K562 (cell line): ENCODE results near the gene SLC1A4. TPM values are rescaled to one million over a fixed set of nuclear protein-coding genes. Genes with fewer than 3 reads are reported as not detected.

ENCODE experiments used
- ATAC-seq: fragments of 200-7000 bp; cut with Tn5 transposase; 3 replicates; pipeline ENCODE4 v1.9.1; 2020; ENCODE audit warnings: moderate library complexity
- BruUV-seq: library from RNA; stranded (reverse); fragments of 400-500 nt; replicated peaks from 2 replicates; lab custom pipeline; 2021; lab: Mats Ljungman, UMichigan
- CTCF ChIA-PET: fragments of 300-600 bp; formaldehyde crosslinking; extraction: SDS; loops from one replicate; lab custom pipeline; 2021; ENCODE audit warnings: low intra/inter-chr PET ratio; lab: Yijun Ruan, JAX
- POLR2A ChIA-PET: fragments of 300-600, 350-650 bp; sonication (Branson Sonifier 250); formaldehyde crosslinking; extraction: SDS; loops from one replicate; lab custom pipeline; 2021; ENCODE audit warnings: antibody characterized with exemption, inconsistent platforms; lab: Yijun Ruan, JAX
- DNase-seq, 4 experiments: peaks; one replicate each; pipeline versions ENCODE4 v3.0.0 to v3.0.0-alpha.2; 2011 to 2018; ENCODE audit warnings: low spot score in 3 of 4, mixed read lengths in 3 of 4; ENCODE audit errors: extremely low read depth in 1 of 4
- FAIRE-seq: peaks from 2 replicates; lab custom pipeline; 2011; peaks lifted over from hg19 to GRCh38; lab: Jason Lieb, UNC
- H2AFZ ChIP-seq: 2 replicates; pipeline ENCODE4 v1.6.0; 2011; ENCODE audit warnings: low read depth, low read length, control low read depth, inconsistent platforms
- H3K27ac ChIP-seq: fragments of 200-600 bp; 3 replicates; pipeline ENCODE4 v1.8.0; 2011; ENCODE audit warnings: low read depth, mild to moderate bottlenecking, control low read depth, inconsistent platforms, low read length, moderate library complexity, mixed read lengths; ENCODE audit errors: extremely low read depth
- H3K27me3 ChIP-seq, 2 experiments: fragments of 300-600 bp in 1 of 2; 2 replicates in 1 of 2; 3 replicates in 1 of 2; pipeline versions ENCODE4 v1.6.0 to v1.8.0; 2011; ENCODE audit warnings: inconsistent platforms in 2 of 2, low read length in 2 of 2, mild to moderate bottlenecking in 1 of 2, mixed read lengths in 1 of 2, moderate library complexity in 1 of 2; ENCODE audit not compliant: control insufficient read depth in 2 of 2, insufficient read depth in 2 of 2
- H3K36me3 ChIP-seq: fragments of 300-600 bp; 3 replicates; pipeline ENCODE4 v1.8.0; 2011; ENCODE audit warnings: mild to moderate bottlenecking, low read length, inconsistent platforms; ENCODE audit not compliant: control insufficient read depth, insufficient read depth
- H3K4me1 ChIP-seq, 2 experiments: fragments of 200-600 bp in 1 of 2; replicated peaks in 1 of 2; 2 replicates in 1 of 2; 3 replicates in 1 of 2; pipeline versions ENCODE4 v1.5.1 to v1.8.0; 2011; ENCODE audit warnings: inconsistent platforms in 2 of 2, low read length in 2 of 2, mild to moderate bottlenecking in 1 of 2, mixed read lengths in 1 of 2, moderate library complexity in 1 of 2; ENCODE audit not compliant: control insufficient read depth in 2 of 2, insufficient read depth in 2 of 2
- H3K4me2 ChIP-seq: 2 replicates; pipeline ENCODE4 v1.6.1; 2011; ENCODE audit warnings: low read length, control low read depth, inconsistent platforms, mixed read lengths; ENCODE audit not compliant: insufficient read depth
- H3K4me3 ChIP-seq: fragments of 200-600 bp; sonication (generic), shearing (Covaris generic); 2 replicates; pipeline ENCODE4 v1.5.1; 2016; ENCODE audit warnings: control low read depth, inconsistent platforms
- H3K79me2 ChIP-seq: fragments of 200-600 bp; 3 replicates; pipeline ENCODE4 v1.8.0; 2011; ENCODE audit warnings: low read length, inconsistent platforms; ENCODE audit not compliant: control insufficient read depth, insufficient read depth
- H3K9ac ChIP-seq, 2 experiments: 2 replicates each; pipeline versions ENCODE4 v1.6.0 to v1.6.1; 2011; ENCODE audit warnings: low read depth in 2 of 2, low read length in 2 of 2, control low read depth in 1 of 2, inconsistent platforms in 1 of 2, mild to moderate bottlenecking in 1 of 2, mixed read lengths in 1 of 2; ENCODE audit not compliant: insufficient read depth in 1 of 2
- H3K9me1 ChIP-seq: one replicate; pipeline ENCODE4 v1.6.0; 2011; ENCODE audit warnings: inconsistent platforms, mild to moderate bottlenecking, low read length, moderate library complexity; ENCODE audit not compliant: control insufficient read depth, insufficient read depth
- H3K9me3 ChIP-seq: replicated peaks from 2 replicates; pipeline ENCODE4 v1.5.1; 2011; ENCODE audit warnings: low read depth, low read length, inconsistent platforms; ENCODE audit not compliant: control insufficient read depth, insufficient read depth
- H4K20me1 ChIP-seq: replicated peaks from 2 replicates; pipeline ENCODE4 v1.6.1; 2011; ENCODE audit warnings: low read length, inconsistent platforms, mixed read lengths; ENCODE audit not compliant: control insufficient read depth, insufficient read depth
- ARID1B ChIP-seq: fragments of 450-650 bp; IDR thresholded peaks from 2 replicates; pipeline ENCODE4 v1.6.1; 2016; ENCODE audit warnings: antibody characterized with exemption, mild to moderate bottlenecking, inconsistent platforms
- BCOR ChIP-seq: fragments of 450-650 bp; IDR thresholded peaks from 2 replicates; pipeline ENCODE4 v1.6.1; 2016
- CEBPG ChIP-seq, 3 experiments: fragments of 200-800 bp in 1 of 3; sonication (Bioruptor generic) in 1 of 3; sonication (generic) in 1 of 3; formaldehyde crosslinking in 1 of 3; IDR thresholded peaks in 2 of 3; conservative IDR thresholded peaks in 1 of 3; 2 replicates each; pipeline versions ENCODE4 v1.6.1 to v1.8.0; 2016 to 2022; ENCODE audit warnings: missing compliant biosample characterization in 2 of 3, missing genetic modification characterization in 2 of 3, mild to moderate bottlenecking in 1 of 3, missing genetic modification reagents in 1 of 3
- HDAC6 ChIP-seq: IDR thresholded peaks from 2 replicates; pipeline ENCODE4 v1.6.1; 2012; ENCODE audit warnings: low read depth, mild to moderate bottlenecking, control low read depth, inconsistent platforms, low read length, moderate library complexity
- LARP7 ChIP-seq: fragments of 450-650 bp; IDR thresholded peaks from 2 replicates; pipeline ENCODE4 v1.6.1; 2016
- MTA3 ChIP-seq: fragments of 450-650 bp; formaldehyde crosslinking; IDR thresholded peaks from 2 replicates; pipeline ENCODE4 v1.6.1; 2017; ENCODE audit warnings: mild to moderate bottlenecking, borderline replicate concordance
- NONO ChIP-seq, 2 experiments: fragments of 200-400 bp in 1 of 2; fragments of 450-650 bp in 1 of 2; formaldehyde crosslinking in 1 of 2; IDR thresholded peaks; 2 replicates each; pipeline ENCODE4 v1.6.1; 2017; ENCODE audit warnings: low read depth in 2 of 2, mild to moderate bottlenecking in 2 of 2, moderate library complexity in 2 of 2, low read length in 1 of 2
- POLR2G ChIP-seq: fragments of 200-400 bp; formaldehyde crosslinking; IDR thresholded peaks from 2 replicates; pipeline ENCODE4 v1.6.1; 2017; ENCODE audit warnings: low read depth, mild to moderate bottlenecking, antibody characterized with exemption, low read length, moderate library complexity
- RAD21 ChIP-seq, 2 experiments: fragments of 250-450 bp in 1 of 2; fragments of 450-650 bp in 1 of 2; sonication (Bioruptor Pico) in 1 of 2; formaldehyde crosslinking in 1 of 2; IDR thresholded peaks in 1 of 2; conservative IDR thresholded peaks in 1 of 2; 2 replicates each; pipeline versions ENCODE4 v1.4.0 to v1.8.0; 2020 to 2022; ENCODE audit warnings: mild to moderate bottlenecking in 2 of 2, moderate library complexity in 1 of 2
- RBM34 ChIP-seq: fragments of 200-400 bp; formaldehyde crosslinking; IDR thresholded peaks from 2 replicates; pipeline ENCODE4 v1.6.1; 2018; ENCODE audit warnings: low read length, borderline replicate concordance; ENCODE audit not compliant: insufficient read depth
- SMC3 ChIP-seq: conservative IDR thresholded peaks from 2 replicates; pipeline ENCODE4 v1.6.1; 2011; ENCODE audit warnings: low read depth, low read length, improper control_type of control experiment; ENCODE audit not compliant: insufficient read depth
- ZNF311 ChIP-seq: fragments of 250-450 bp; sonication (Bioruptor Pico); IDR thresholded peaks from 2 replicates; pipeline ENCODE4 v1.4.0; 2020; ENCODE audit warnings: mild to moderate bottlenecking, moderate library complexity
- ZNF785 ChIP-seq: fragments of 250-450 bp; sonication (Bioruptor Pico); IDR thresholded peaks from 2 replicates; pipeline ENCODE4 v1.4.0; 2020; ENCODE audit warnings: mild to moderate bottlenecking
- WGBS: fragments of 100-300 bp; shearing (Covaris generic); methylation state at CpG from one replicate; pipeline ENCODE4 v1.1.6; 2016; ENCODE audit warnings: low coverage, mixed read lengths; ENCODE audit not compliant: insufficient coverage; ENCODE audit errors: missing lambda C conversion rate; 5-methylcytosine and 5-hydroxymethylcytosine counted together
- in situ Hi-C: fragments of 300-500 bp; cut with MboI; formaldehyde crosslinking; loops from 4 replicates; pipeline ENCODE4 v1.15.0; 2018; ENCODE audit warnings: inconsistent platforms, mixed read lengths
- intact Hi-C: fragments of 100-400 bp; cut with micrococcal nuclease; formaldehyde crosslinking; loops from 2 replicates; pipeline ENCODE4 v1.14.2; 2022
- polyA plus RNA-seq, 8 experiments: library from polyadenylated mRNA; depleted of rRNA in 4 of 8; stranded (reverse) in 5 of 8; unstranded in 3 of 8; fragments of >200 nt; fragmentation: Nextera tagmentation in 2 of 8; fragmentation: Illumina TruSeq in 1 of 8; extraction: Ambion mirVana in 2 of 8; extraction: Trizol in 1 of 8; gene quantifications; 2 replicates each; pipeline versions ENCODE4 v1.2.1 to v1.2.3, GENCODE V29; 2011 to 2014; ENCODE audit warnings: inconsistent platforms in 1 of 8, missing spikeins in 1 of 8
- total RNA-seq, 7 experiments: library from RNA; depleted of rRNA in 6 of 7; stranded (reverse); fragments of >200 nt in 6 of 7; fragmentation: Illumina TruSeq in 2 of 7; extraction: Trizol in 2 of 7; gene quantifications; 2 replicates each; pipeline versions ENCODE4 v1.2.1 to v1.2.3, GENCODE V29; 2011 to 2021; ENCODE audit warnings: low replicate concordance in 1 of 7
- TF ChIP-seq, protein P1 (sequence below), 3 experiments: IDR thresholded peaks in 2 of 3; conservative IDR thresholded peaks in 1 of 3; 2 replicates each; pipeline ENCODE4 v1.5.1; 2011 to 2012; ENCODE audit warnings: low read length in 3 of 3, mild to moderate bottlenecking in 3 of 3, control low read depth in 2 of 3, improper control_type of control experiment in 1 of 3, inconsistent platforms in 1 of 3, low read depth in 1 of 3, mixed read lengths in 1 of 3, moderate library complexity in 1 of 3; ENCODE audit not compliant: insufficient read depth in 2 of 3
- TF ChIP-seq, protein P2 (sequence below): fragments of 250-450 bp; sonication (Bioruptor Pico); IDR thresholded peaks from 2 replicates; pipeline ENCODE4 v1.8.0; 2021; ENCODE audit warnings: mild to moderate bottlenecking, moderate library complexity

Gene SLC1A4
- total and polyA plus RNA-seq, 9 of the 15 experiments (the other 6 are each of a cell fraction or from before 2014, with no cell fraction given), result 4.4 to 24.0 (median 10.9) TPM

DNA sequence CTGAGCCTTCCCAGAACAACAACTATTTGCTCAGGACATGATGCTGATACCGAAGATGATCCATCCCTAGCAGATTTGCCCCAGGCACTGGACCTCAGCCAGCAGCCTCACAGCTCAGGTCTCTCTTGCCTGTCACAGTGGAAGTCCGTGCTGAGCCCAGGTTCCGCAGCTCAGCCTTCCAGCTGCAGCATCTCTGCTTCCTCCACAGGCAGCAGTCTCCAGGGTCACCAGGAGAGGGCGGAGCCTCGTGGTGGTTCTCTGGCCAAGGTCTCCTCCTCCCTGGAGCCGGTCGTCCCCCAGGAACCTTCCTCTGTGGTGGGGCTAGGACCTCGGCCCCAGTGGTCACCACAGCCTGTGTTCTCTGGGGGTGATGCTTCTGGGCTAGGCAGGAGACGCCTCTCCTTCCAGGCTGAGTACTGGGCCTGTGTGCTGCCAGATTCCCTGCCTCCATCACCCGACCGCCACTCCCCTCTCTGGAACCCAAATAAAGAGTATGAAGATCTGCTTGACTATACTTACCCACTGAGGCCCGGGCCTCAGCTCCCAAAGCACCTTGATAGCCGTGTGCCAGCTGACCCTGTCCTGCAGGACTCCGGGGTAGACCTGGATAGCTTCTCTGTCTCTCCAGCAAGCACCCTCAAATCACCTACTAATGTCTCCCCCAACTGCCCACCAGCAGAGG is 82.4 kb downstream of the SLC1A4 start:
- CTCF ChIA-PET, result no interaction called here
- Histone ChIP-seq H3K4me3 (no peak overlapping the region), H3K27me3 (no peaks in the 10 kb centered on the region), H3K36me3 (peaks cover 61% of the 10 kb centered on the region), H3K4me1 (peaks cover 11 to 15% of the 10 kb centered on the region in 2 experiments; a peak in 4 of 5 replicates), H3K9me1 (peaks cover 4% of the 10 kb centered on the region), H3K9me3 (no peaks in the 10 kb centered on the region), H3K4me2 (no peak overlapping the region), H3K79me2 (peaks cover 5% of the 10 kb centered on the region; the same call in 1 of the 3 replicates), H4K20me1 (0 out of 2 replicates have a peak, but pooled peaks cover 8% of the 10 kb centered on the region), H3K9ac (no peak overlapping the region), H2AFZ (no peak overlapping the region), H3K27ac (no peak overlapping the region)
- 62% methylated on average over 9 of the region's 14 CpGs for WGBS
- ATAC-seq (peak; percentile 65), DNase-seq (peak in 3 of 4 experiments; percentile 39 to 46 (median 41)), FAIRE-seq (no peak)
- POLR2A ChIA-PET, result interaction anchor here (0.6 to 3.0 kb wide), 6 partner anchors 8 to 384 kb away, joined by 3 to 17 read pairs (median 4); partner anchors contain the start of gene ACTR2
- intact Hi-C loops, result no loop called here
- no TSS peak for BruUV-seq
- in situ Hi-C loops, result loop anchor here (5.0 kb wide), 1 partner anchor 116 kb away; no protein-coding TSS in a partner anchor
- TF ChIP-seq ARID1B, result no peak
- TF ChIP-seq NONO (IDR thresholded peaks at IDR 0.05; ENCODE audit: low read depth in 2 of 2, low read length in 1 of 2), result no peak
- TF ChIP-seq CEBPG (CRISPR knock-in tag; IDR thresholded peaks at IDR 0.05), result no peak
- no peak for TF ChIP-seq CEBPG (tag; conservative IDR thresholded peaks at IDR 0.05 in 1 of 2, IDR thresholded peaks at IDR 0.05 in 1 of 2)
- TF ChIP-seq, protein P1, sequence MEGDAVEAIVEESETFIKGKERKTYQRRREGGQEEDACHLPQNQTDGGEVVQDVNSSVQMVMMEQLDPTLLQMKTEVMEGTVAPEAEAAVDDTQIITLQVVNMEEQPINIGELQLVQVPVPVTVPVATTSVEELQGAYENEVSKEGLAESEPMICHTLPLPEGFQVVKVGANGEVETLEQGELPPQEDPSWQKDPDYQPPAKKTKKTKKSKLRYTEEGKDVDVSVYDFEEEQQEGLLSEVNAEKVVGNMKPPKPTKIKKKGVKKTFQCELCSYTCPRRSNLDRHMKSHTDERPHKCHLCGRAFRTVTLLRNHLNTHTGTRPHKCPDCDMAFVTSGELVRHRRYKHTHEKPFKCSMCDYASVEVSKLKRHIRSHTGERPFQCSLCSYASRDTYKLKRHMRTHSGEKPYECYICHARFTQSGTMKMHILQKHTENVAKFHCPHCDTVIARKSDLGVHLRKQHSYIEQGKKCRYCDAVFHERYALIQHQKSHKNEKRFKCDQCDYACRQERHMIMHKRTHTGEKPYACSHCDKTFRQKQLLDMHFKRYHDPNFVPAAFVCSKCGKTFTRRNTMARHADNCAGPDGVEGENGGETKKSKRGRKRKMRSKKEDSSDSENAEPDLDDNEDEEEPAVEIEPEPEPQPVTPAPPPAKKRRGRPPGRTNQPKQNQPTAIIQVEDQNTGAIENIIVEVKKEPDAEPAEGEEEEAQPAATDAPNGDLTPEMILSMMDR (IDR thresholded peaks at IDR 0.05 in 2 of 3, conservative IDR thresholded peaks at IDR 0.05 in 1 of 3; ENCODE audit: insufficient read depth in 2 of 3, low read depth in 1 of 3, low read length in 3 of 3), result peak; percentile 37 to 48 (median 46); a peak in 4 of 6 replicates
- no peak for TF ChIP-seq ZNF311 (CRISPR knock-in tag)
- TF ChIP-seq, protein P2, sequence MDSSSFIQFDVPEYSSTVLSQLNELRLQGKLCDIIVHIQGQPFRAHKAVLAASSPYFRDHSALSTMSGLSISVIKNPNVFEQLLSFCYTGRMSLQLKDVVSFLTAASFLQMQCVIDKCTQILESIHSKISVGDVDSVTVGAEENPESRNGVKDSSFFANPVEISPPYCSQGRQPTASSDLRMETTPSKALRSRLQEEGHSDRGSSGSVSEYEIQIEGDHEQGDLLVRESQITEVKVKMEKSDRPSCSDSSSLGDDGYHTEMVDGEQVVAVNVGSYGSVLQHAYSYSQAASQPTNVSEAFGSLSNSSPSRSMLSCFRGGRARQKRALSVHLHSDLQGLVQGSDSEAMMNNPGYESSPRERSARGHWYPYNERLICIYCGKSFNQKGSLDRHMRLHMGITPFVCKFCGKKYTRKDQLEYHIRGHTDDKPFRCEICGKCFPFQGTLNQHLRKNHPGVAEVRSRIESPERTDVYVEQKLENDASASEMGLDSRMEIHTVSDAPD, result no peak
- TF ChIP-seq RAD21 (CRISPR knock-in tag; conservative IDR thresholded peaks at IDR 0.05 in 1 of 2, IDR thresholded peaks at IDR 0.05 in 1 of 2), result peak in 1 of 2 experiments; percentile 33; a peak in 1 of 4 replicates
- peak; percentile 41 for TF ChIP-seq SMC3
- no peak for TF ChIP-seq ZNF785
- TF ChIP-seq POLR2G, result 0 out of 2 replicates have a peak, but pooled peaks have one; percentile 46
- no peak for TF ChIP-seq LARP7
- no peak for TF ChIP-seq MTA3
- TF ChIP-seq RBM34, result no peak
- TF ChIP-seq BCOR, result no peak
- TF ChIP-seq HDAC6, result no peak
